Stimulated activated CD4-positive, alpha-beta T cell treated with anti-CD3 and anti-CD28 coated beads, Interleukin-12 subunit alpha, Interleukin-12 subunit beta, amount 100 ng/mL, for 4 hours (primary cell): ENCODE results near the gene COPS4.
"Not testable (repeated sequence)": the region's sequence is repeated elsewhere in the genome, so short reads cannot be mapped to it uniquely, and the experiment has no call there.

ENCODE experiments used
- DNase-seq: peaks from one replicate; pipeline ENCODE4 v3.0.0-alpha.2; 2020

Gene COPS4

DNA sequence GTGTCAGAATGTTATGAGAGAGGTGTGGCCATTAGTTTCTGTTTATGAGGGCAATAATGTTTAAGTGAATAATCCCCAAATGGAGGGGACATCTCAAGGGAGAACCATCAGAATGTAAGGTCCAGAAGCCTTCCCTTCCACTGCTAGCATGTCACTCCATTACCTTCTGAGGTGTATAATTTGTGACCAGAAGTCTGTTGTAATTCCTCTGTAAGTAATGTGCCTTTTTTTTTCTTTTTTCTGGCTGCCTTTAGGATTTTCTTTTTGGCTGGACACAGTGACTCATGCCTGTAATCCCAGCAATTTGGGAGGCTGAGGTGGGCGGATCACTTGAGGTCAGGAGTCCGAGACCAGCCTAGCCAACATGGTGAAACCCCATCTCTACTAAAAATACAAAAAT lies 10.8 kb upstream of the COPS4 start:
- DNase-seq, result no peak

- no peak for DNase-seq
These were observed 9.4 kb upstream of the COPS4 start for GRCh38 chr4:83025563-83025962.

DNA sequence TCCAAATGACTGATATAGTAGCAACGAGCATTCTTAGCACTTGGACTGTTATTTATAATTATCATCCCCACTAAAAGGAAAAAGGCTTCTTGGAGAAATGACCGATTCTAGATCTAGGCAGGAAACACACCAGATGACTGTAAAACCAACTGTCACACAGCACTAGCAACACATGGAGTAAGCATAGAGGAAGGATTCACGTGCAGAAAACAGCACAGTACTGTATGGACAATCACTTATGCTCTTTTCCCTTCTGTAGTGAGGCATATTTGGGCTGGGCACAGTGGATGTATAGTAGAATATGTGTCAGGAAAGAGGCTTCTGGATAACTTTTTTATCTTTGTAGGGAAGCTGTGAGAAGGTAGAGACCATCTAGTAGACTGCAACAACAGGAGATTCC lies 6.0 kb upstream of the COPS4 start:
- DNase-seq, result no peak

GRCh38 chr4:83029688-83030087 lies 5.3 kb upstream of the COPS4 start:
- DNase-seq, result no peak

GRCh38 chr4:83036991-83037665 lies 2.1 kb downstream of the COPS4 start:
- no peak for DNase-seq

- no peak for DNase-seq
These were observed 5.3 kb downstream of the COPS4 start for GRCh38 chr4:83040269-83040668.

GRCh38 chr4:83043157-83043556 lies 8.2 kb downstream of the COPS4 start:
- not testable (repeated sequence) for DNase-seq

GRCh38 chr4:83043801-83044407 lies 8.9 kb downstream of the COPS4 start:
- DNase-seq, result no peak

- no peak for DNase-seq
These were observed 11.9 kb downstream of the COPS4 start for GRCh38 chr4:83046693-83047473.

DNA sequence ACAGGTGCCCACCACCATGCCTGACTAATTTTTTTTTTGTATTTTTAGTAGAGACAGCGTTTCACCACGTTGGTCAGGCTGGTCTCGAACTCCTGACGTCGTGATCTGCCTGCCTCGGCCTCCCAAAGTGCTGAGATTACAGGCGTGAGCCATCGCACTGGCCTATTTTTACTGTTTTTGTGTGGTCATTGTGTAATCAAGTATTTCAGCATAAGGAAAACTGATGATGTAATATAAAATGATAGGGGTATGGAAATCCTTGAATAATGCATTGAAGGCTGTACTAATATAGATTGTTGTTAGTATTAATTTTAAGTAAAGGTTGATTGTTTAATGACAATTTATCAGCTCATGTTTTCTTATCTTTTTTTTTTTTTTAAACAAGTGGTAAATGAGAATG lies 13.8 kb downstream of the COPS4 start:
- DNase-seq, result not testable (repeated sequence)

DNA sequence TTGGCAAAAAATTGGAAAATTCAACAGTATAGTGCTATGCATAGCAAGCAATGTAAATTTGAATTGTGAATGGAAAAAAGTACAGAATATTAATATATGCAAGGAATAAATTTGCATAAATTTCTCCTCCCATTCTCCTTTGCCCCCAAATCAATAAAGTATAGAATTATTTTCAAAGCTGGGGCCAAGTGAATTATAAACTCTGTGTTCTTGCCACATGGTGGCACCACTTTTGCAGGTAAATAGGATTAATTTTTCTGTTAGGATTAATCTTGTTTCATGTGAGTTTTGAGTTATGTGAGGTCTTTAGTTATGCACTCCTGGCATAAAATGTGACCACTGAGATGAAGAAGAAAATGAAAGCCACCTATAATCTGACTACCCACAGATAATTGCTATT lies 19.9 kb downstream of the COPS4 start:
- no peak for DNase-seq

DNA sequence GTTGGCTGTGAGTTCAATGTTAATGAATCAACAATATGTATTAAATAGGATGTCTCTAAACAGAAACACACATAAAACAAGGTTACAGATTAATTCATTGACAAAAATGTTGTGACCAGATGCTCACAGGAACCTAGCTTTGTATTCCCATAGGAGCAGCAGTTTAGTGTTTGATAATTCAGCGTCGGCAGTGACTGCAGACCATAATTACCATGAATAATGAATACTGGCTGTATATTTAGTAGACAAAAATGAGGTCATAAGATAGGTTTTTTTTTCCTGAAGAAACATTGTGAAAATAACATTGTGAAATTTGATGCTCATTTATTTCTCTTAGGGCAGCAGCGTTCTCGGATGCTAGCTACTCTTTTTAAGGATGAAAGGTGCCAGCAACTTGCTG lies 27.8 kb downstream of the COPS4 start:
- DNase-seq, result no peak

GRCh38 chr4:83065266-83065665 lies 30.3 kb downstream of the COPS4 start:
- DNase-seq, result no peak

DNA sequence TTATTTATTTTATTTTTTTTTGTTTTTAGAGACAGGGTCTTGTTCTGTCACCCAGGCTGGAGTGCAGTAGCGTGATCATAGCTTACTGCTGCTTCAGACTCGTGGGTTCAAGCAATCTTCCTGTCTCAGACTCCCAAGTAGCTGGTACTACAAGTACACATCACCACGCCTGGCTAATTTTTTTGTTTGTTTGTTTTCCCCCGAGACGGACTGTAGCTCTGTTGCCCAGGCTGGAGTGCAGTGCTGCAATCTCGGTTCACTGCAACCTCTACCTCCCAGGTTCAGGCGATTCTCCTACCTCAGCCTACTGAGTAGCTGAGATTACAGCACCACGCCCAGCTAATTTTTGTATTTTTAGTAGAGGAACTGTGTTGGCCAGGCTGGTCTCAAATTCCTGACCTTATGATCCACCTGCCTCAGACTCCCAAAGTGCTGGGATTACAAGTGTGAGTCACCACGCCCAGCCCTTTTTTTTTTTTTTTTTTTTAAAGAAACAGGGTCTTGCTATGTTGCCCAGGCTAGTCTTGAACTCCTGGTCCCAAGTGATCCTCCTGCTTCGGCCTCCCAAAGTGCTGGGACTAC lies 32.2 kb downstream of the COPS4 start:
- DNase-seq, result no peak

DNA sequence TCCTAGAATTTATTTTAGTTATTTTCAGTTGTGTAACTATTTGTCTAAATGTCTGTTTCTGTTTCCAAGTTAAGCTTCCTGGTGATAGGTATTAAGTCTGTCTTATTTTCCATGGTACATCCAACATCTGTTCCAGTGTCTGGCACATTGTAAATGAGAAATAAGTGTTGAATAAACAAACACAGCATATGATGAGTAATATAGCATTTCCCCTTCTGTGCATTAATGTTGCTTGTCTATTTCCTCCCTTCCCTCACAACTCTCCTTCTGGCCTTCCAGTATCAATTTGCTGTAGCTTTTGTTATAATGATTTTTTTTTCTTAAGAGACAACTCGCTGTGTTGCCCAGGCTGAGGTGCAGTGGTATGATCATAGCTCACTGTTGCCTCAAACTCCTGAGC lies 36.1 kb downstream of the COPS4 start:
- DNase-seq, result no peak

DNA sequence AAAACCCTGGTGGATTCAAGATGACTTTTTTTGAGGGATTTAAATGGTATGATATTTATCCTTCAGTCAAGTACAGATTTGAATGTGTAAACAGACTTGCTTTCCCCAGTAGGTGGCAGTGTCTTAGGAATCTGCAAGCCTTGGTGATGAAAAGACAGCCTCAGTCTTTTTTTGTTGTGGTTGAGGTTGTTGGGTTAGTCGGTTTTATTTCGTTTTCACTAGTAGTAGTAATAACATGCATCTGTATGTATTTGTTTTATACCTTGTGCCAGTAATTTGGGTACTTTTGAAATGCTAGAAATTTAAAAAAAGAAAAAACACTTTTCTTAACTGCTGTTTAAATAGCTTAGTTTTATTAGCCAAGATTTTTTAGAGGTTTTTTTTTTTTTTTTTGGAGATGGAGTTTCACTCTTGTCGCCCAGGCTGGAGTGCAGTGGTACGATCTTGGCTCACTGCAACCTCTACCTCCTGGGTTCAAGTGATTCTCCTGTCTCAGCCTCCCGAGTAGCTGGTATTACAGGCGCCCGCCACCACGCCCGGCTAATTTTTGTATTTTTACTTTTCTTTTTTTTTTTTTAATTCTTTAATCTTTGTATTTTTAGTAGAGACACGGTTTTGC lies 39.2 kb downstream of the COPS4 start:
- DNase-seq, result no peak

- DNase-seq, result not testable (repeated sequence)
These were observed 39.8 kb downstream of the COPS4 start for GRCh38 chr4:83074783-83075182.

DNA sequence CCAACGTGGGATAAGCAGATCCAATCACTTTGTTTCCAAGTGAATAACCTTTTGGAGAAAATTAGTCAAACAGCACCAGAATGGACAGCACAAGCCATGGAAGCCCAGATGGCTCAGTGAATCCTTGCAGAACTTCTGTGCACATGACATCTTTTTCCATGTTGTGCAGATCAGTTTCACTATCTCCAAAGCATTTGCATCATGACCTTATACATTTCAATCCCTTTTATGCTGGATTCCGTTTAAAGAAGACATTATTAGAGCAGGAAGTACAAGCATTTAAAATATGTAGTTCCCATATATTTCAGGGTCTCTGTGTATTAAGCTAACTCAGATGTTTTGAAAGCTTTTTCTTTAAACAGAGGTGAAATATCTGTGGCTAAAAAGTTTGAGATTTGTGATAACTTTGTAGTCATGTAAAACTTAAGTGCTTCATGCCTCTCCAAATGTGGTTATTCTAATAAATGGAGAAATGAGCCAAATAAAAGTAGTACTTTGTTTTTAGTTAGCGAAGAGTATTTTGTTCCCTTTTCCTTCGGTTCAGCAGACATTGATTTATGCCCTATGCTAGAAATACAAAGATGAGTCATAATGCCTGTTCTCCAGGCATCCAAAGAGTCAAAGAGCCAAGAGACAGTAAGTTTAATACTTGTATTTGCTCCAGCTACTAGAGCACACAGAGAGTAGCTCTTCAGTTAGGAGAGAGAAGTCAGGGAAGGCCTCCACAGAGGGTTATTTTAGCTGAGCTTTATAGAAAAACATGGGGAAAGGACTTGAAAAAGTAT lies 40.5 kb downstream of the COPS4 start:
- no peak for DNase-seq

DNA sequence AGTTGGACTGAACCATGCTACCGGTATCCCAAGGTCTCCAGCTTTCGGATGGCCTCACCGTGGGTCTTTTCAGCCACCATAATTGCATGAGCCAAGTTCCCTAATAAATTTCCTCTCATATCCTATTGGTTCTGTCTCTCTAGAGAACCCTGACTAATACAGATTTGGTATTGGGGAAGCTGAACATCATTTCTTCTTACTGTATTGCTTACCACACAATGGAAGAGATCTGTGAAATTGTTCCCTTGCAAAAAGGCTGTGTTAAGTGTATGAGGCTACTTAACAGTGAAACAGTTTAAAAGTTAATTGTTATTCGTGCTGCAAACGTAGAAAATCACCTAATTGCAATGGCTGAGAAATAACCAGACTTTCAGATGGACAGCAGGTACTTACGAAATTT lies 45.6 kb downstream of the COPS4 start:
- no peak for DNase-seq

DNA sequence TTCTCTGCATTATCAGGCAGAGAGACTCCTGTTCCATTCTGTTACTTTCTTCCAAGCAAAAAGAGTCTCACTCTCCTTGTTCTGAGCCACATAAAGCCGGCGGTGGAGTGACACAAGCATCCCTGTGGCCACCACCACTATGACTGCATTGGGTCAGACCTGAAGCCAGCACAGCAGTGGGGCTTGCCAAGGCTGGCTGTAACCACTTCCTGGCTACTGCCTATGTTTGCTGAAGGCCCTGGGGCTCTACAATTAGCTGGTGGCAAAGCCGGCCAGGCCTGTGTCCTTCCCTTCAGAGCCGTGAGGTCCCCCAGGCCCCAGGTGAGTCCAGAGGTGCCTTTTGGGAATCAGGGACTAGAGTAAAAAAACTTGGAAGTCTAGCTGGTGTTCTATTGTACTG lies 47.8 kb downstream of the COPS4 start:
- no peak for DNase-seq

- DNase-seq, result peak; percentile 11
These were observed 49.0 kb downstream of the COPS4 start for GRCh38 chr4:83083925-83084475.

DNA sequence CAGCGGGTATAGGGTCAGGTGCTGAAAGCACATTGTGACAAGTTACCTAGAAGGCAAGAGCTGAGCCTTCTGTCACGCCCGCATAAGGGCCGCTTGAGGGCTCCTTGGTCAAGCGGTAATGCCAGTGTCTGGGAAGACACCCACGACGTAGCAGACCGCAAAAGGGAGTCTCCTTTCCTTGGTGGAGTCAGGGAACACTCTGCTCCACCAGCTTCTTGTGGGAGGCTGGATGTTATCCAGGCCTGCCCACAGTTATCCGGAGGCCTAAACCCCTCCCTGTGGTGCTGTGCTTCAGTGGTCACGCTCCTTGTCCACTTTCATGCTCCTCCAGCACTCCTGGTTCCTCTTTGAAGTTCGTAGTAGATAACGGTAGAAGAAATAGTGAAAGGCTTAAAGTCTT lies 50.0 kb downstream of the COPS4 start:
- not testable (repeated sequence) for DNase-seq
